ENCODE results near the gene GABRA4.
A peak's percentile ranks its signal among the peaks of the same experiment; 100 is the strongest.

GABRA4 gene

DNA sequence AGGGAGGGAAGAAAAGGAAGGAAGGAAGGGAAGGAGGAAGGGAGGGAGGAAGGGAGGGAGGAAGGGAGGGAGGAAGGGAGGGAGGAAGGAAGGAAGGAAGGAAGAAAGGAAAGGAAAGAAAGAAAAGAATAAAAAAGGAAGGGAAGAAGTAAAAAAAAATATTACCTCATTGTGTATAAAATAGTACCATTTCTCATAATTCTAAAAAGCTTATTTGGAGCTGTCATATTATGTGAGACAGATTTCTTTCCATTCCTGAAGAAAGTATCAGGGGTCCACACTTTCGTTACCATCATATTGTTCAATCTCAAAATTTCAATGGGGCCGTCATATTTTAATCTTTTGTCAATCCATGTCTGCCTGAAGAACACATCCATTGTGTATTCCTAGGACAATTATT is 16.1 kb downstream of the GABRA4 start:
- no peak for DNase-seq

DNA sequence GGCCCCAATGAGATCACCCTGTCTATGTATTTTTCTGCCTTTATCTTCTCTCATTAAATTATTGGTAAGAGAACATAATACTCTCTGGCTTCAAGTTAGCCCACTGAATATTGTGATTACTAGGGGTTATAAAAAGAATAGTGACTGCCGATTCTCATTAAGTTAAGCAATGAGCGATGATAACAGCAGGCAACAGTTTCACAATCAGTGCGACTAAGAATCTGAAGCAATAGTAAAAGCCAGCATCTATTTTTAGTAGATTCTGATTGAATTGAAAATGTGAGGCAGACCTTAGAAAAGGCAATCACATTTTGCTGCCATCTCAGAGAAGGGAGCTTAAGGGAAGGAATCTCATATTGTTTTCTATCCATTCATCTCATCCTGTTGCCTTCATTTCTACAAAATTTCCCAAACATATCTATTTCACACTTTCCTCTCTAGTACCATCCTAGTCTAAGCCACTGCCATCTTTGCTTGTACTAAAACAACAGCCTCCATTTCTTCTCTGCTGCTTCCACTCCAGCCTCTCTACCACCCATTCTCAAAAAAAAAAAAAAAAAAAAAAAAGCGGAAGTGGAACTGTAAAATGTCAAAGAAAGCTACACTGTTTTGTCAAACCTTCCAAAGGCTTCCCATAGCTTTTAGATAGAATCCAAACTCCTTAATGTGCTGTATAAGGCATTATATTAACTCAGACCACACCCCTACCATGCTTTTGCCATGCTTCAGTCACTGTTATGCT is 17.4 kb downstream of the GABRA4 start:
- DNase-seq = no peak

- no peak for DNase-seq
Observed at GRCh38 chr4:46974891-46975543, 18.4 kb downstream of the GABRA4 start.

DNA sequence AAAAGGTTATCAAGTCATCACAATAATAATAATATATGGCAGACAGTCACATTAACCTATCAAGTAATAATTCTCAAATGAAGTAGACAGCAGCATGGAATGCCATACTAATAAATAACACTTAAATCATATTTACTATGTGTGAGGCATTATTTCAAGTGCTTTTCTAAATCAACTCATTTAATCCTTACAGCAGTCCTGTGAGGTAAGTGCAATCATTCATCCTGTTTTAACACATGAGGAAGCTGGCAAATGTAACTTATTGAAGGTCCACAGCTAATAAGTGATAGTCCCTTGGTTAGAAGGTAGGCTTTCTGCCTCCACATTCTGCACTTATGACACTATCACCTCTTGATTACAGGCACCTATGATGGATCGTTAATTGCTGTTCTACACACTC is 24.5 kb downstream of the GABRA4 start:
- no peak for DNase-seq

- no peak for DNase-seq
Observed at GRCh38 chr4:46967631-46968030, 25.8 kb downstream of the GABRA4 start.

DNA sequence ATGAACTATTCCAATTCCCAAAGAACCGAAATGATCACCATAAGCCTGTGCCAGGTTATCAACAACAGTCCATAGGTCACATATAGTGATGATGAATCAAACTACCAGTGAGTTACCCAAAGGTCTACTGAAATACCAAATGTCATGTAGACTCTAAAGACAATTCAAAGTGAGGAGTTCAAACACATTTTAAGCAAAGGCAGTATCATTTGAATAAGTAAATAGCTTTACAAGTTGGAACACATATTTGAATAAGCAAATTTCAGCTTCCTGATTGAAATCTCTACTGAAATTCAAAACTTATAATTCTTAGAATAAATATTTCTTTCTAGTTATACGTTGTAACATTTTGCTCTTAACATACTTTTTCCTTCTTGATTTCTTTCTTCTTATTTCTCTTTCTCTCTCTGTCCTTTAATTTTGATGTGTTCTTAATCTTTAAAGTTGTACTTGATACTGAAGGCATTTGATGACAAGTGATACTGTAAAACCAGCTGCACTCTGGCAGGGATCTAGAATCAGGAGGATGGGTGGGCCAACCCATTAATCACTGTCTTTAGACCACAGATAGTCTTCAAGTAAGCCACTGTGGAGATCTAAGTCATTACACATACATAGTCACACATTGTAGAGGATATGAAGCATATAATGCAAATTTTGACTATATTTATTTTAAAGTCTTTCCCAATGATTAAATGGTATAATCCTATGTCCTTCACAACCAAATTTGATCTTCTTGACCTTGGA is 34.5 kb downstream of the GABRA4 start:
- no peak for DNase-seq

DNA sequence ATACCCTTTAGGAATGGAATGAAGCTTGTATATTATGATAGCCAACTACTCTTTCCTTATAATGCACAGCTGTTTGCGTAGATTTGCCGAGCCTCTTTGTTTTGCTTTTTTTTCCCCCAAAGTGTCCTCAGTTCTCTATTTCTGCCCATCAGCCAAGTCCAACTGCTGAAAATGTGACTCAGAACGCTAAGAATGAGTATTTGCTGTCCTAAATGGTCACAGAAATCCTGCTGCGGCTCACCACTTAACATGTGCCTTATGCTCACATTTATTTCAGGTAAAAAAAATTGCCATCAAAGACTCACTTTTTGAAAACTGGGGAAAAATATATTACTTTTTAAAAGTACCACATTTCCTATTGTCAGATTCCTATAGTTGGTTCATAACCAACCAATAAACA is 36.9 kb downstream of the GABRA4 start:
- no peak for DNase-seq

- DNase-seq = no peak
Observed at GRCh38 chr4:46955601-46956000, 37.8 kb downstream of the GABRA4 start.

DNA sequence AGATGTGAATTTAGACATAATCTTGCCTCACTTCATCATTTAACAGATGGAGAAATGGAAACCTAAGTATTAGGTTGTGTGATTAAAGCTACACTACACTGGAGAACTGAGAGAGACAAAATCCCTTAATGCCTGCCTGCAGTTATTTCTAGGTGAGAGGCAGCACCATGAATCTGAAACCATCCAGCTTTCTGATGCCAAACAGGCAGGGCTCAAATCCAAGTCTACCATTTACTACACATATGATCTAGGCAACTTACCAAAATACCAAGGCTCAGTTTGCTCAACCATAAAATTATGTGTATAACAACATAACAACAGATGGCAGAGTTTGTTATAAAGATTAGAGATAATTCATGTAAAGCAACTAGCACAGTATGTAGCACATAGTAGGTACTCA is 38.7 kb downstream of the GABRA4 start:
- no peak for DNase-seq

DNA sequence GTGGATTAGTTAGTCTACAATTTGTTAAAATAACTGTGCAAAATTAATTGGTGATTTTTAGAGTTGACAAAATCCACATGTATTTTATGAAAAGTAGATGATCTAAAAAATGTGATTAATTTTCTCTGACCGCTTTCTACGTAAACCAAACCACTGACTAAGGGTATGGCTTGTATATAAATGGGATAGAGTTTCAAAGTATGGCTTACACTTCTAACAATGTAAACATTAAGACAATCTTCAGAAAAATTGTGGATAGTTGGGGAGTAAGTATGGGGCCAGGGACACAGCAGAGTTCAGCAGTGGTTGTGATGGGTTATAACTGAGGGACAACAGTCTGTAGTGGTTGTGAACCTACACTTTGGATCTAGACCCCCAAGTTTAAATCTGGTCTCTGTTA is 39.8 kb downstream of the GABRA4 start:
- DNase-seq = no peak

DNA sequence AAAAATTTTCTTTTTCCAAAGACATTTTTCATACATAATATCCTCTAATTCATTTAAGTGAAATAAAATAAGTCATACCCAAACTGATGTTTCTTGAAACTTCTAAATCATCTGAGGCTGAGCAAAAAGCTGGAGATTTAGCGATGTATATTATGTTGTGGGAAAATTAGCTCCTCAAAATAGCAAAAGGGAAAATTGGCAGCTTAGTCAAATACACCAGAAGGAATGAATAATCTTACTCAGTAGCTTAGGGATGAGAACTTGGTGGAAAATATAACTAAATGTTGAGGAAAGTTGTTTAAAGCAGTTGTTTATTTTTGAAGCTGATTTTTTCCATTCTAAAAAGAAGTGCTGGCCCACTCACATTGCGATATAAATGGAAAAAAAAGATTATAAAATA is 40.9 kb downstream of the GABRA4 start:
- no peak for DNase-seq

DNA sequence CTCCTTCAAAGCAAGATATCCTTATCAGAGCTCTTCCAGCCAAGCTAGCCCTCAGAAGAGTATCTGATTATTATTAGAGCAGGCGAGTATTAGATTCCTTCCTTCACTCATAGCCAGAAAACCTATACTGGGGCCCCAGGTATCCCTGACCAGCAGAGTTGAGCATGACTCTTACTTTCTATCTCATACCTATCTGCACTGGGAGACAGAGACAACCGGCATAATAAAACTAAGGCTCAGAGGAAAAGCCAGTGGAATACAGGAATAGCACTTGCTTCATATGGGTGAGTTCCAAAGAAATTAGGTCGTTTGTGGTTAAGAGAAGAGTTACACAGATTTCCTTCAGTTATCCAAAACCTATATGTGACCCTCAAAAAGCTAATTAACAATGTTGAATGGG is 42.6 kb downstream of the GABRA4 start:
- DNase-seq = no peak

GRCh38 chr4:46949822-46950221 is 43.6 kb downstream of the GABRA4 start:
- DNase-seq = no peak

GRCh38 chr4:46947541-46947940 is 45.8 kb downstream of the GABRA4 start:
- no peak for DNase-seq

GRCh38 chr4:46946919-46947536 is 46.4 kb downstream of the GABRA4 start:
- no peak for DNase-seq

GRCh38 chr4:46945062-46945461 is 48.3 kb downstream of the GABRA4 start:
- no peak for DNase-seq

DNA sequence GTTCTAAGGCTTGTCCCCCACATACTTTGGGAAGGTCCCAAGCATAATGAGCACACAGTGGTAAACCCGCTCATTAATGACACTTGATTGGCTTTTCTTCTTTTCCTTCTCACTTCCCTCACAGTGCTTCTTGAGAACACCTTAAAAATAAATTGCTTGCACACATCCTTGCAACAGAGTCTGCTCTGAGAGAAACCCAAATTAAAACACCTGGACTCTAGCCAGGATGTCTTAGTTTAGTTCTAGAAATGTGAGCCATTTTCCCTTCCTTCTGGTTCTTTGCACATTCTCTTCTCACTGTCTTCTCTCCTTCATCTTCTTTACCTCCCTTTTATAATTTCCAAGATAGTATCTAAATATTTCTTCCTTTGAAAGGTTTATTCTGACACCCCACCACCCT is 49.0 kb downstream of the GABRA4 start:
- DNase-seq = no peak

- no peak for DNase-seq
Observed at GRCh38 chr4:46937493-46937892, 55.9 kb downstream of the GABRA4 start.

DNA sequence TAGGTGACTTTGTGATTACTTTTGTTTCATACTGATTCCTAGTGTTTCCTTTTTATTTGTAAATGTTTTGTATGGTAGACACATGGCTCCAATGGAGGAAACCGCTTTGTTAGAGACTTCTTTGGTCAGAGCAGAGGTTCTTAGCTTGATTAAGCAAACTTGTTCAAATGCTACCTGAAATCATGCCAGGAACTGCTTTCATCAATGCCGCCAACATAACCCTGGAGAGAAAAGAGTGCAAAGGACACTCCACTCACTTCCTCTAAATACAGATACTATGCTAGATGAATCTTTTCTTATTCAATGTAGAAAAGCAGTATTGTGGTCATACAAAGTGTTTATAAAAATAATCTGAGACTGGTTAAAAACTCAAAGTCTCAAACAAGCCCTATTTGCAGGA is 58.7 kb downstream of the GABRA4 start:
- no peak for DNase-seq

GRCh38 chr4:46933686-46934085 is 59.7 kb downstream of the GABRA4 start:
- DNase-seq = no peak

- DNase-seq = peak; percentile 1
Observed at GRCh38 chr4:46931981-46932380, 61.4 kb downstream of the GABRA4 start.

- no peak for DNase-seq
Observed at GRCh38 chr4:46930891-46931290, 62.5 kb downstream of the GABRA4 start.

DNA sequence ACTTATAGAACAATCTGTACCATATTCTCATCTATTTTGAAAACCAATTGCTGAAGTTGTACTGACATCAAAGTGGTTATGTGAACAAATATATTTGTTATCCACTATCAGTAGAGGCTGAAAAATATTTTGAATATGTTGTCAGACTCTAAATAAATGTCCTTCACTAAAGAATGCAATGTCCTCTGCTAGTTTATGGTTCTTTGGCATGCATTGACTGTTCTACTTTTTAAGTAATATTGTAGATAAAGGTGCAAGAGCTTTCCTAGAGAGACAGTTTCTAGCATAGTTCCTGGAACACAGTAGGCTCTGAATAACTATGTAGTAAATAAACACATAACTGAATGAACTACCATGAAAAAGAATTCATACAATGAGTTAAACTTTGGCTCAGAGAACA is 66.2 kb downstream of the GABRA4 start:
- no peak for DNase-seq

All from central memory CD4-positive, alpha-beta T cell (primary cell).